HEK293T (cell line): ENCODE results near the gene RP9.

Experiments
- CTCF ChIA-PET: fragments of 350-600 bp; formaldehyde crosslinking; extraction: SDS; loops from one replicate; lab custom pipeline; 2021; ENCODE audit warnings: antibody characterized with exemption, inconsistent platforms; lab: Yijun Ruan, JAX
- POLR2A ChIA-PET: fragments of 350-600 bp; formaldehyde crosslinking; extraction: SDS; loops from one replicate; lab custom pipeline; 2020; ENCODE audit warnings: antibody characterized with exemption, inconsistent platforms; lab: Yijun Ruan, JAX
- DNase-seq: peaks from one replicate; pipeline ENCODE4 v3.0.0; 2012; ENCODE audit warnings: mixed read lengths; ENCODE audit errors: extremely low spot score
- ARNT ChIP-seq: fragments of 450-650 bp; IDR thresholded peaks from 2 replicates; pipeline ENCODE4 v1.6.1; 2017; ENCODE audit warnings: mild to moderate bottlenecking
- BHLHE40 ChIP-seq: fragments of 450-650 bp; IDR thresholded peaks from 2 replicates; pipeline ENCODE4 v1.6.1; 2016; ENCODE audit warnings: mild to moderate bottlenecking, moderate library complexity, borderline replicate concordance
- CTBP1 ChIP-seq: fragments of 450-650 bp; IDR thresholded peaks from 2 replicates; pipeline ENCODE4 v1.6.1; 2016; ENCODE audit warnings: borderline replicate concordance
- ELF4 ChIP-seq: fragments of 450-650 bp; IDR thresholded peaks from 2 replicates; pipeline ENCODE4 v1.6.1; 2017; ENCODE audit warnings: antibody characterized with exemption
- FOXA1 ChIP-seq: fragments of 450-650 bp; IDR thresholded peaks from 2 replicates; pipeline ENCODE4 v1.6.1; 2016; ENCODE audit warnings: mild to moderate bottlenecking
- FOXK2 ChIP-seq: fragments of 450-650 bp; IDR thresholded peaks from 2 replicates; pipeline ENCODE4 v1.6.1; 2016; ENCODE audit warnings: mild to moderate bottlenecking
- FOXM1 ChIP-seq: fragments of 450-650 bp; IDR thresholded peaks from 2 replicates; pipeline ENCODE4 v1.6.1; 2017; ENCODE audit warnings: mild to moderate bottlenecking, borderline replicate concordance
- HDGF ChIP-seq: fragments of 450-650 bp; IDR thresholded peaks from 2 replicates; pipeline ENCODE4 v1.6.1; 2017; ENCODE audit warnings: antibody characterized with exemption, borderline replicate concordance
- L3MBTL2 ChIP-seq: fragments of 450-650 bp; conservative IDR thresholded peaks from 2 replicates; pipeline ENCODE4 v1.6.1; 2016; ENCODE audit warnings: mild to moderate bottlenecking
- LEF1 ChIP-seq: fragments of 450-650 bp; IDR thresholded peaks from 2 replicates; pipeline ENCODE4 v1.6.1; 2017; ENCODE audit warnings: mild to moderate bottlenecking, borderline replicate concordance
- NFRKB ChIP-seq: fragments of 450-650 bp; IDR thresholded peaks from 2 replicates; pipeline ENCODE4 v1.6.1; 2016; ENCODE audit warnings: mild to moderate bottlenecking, moderate library complexity
- SP1 ChIP-seq: fragments of 450-650 bp; IDR thresholded peaks from 2 replicates; pipeline ENCODE4 v1.6.1; 2017
- SUZ12 ChIP-seq: fragments of 450-650 bp; IDR thresholded peaks from 2 replicates; pipeline ENCODE4 v1.6.1; 2016; ENCODE audit warnings: mild to moderate bottlenecking
- TARDBP ChIP-seq: fragments of 450-650 bp; IDR thresholded peaks from 2 replicates; pipeline ENCODE4 v1.6.1; 2016
- ZNF384 ChIP-seq: fragments of 450-650 bp; IDR thresholded peaks from 2 replicates; pipeline ENCODE4 v1.6.1; 2016
- TF ChIP-seq, protein P1 (sequence below): fragments of 450-650 bp; IDR thresholded peaks from 2 replicates; pipeline ENCODE4 v1.6.1; 2016

Gene RP9

GRCh38 chr7:33073243-33073642, 36.0 kb downstream of the RP9 start:
- TF ChIP-seq L3MBTL2, result no peak
- TF ChIP-seq HDGF, result no peak
- no peak for TF ChIP-seq SP1
- no peak for TF ChIP-seq FOXM1
- no peak for TF ChIP-seq FOXA1
- no peak for TF ChIP-seq BHLHE40
- TF ChIP-seq FOXK2, result no peak
- no peak for TF ChIP-seq SUZ12
- no peak for TF ChIP-seq CTBP1
- no peak for TF ChIP-seq ELF4
- no peak for TF ChIP-seq NFRKB
- TF ChIP-seq ZNF384, result no peak
- no peak for TF ChIP-seq ARNT
- no peak for TF ChIP-seq LEF1
- POLR2A ChIA-PET, result interaction anchor here (1.8 kb wide), 1 partner anchor 11 kb away, joined by 11 read pairs; the partner anchor contains the start of gene NT5C3A
- CTCF ChIA-PET, result interaction anchor here (0.7 kb wide), 1 partner anchor 226 kb away, joined by 3 read pairs; no protein-coding TSS in a partner anchor
- DNase-seq, result no peak

DNA sequence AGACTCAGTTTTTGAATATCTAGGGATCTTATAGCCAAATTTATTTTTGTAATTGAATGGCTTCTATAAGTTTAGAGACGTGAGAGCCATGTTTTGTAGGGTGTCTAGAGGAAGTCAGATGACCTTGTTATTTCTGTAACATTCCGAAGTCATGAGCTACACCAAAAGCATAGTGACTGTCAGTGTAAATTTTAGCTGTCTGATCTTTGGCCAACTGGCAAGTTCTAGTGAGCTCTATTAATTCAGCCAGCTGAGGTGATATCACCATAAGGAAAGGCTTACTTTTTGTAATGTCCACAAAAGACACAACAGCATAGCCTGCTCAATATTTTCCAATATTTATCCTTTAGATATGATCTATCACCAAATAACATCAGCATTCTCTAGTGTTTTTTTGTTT, 36.7 kb downstream of the RP9 start:
- CTCF ChIA-PET, result interaction anchor here (0.6 kb wide), 1 partner anchor 9 kb away, joined by 3 read pairs; no protein-coding TSS in a partner anchor
- TF ChIP-seq L3MBTL2, result no peak
- no peak for TF ChIP-seq TARDBP
- no peak for TF ChIP-seq ZNF384
- TF ChIP-seq, protein P1, sequence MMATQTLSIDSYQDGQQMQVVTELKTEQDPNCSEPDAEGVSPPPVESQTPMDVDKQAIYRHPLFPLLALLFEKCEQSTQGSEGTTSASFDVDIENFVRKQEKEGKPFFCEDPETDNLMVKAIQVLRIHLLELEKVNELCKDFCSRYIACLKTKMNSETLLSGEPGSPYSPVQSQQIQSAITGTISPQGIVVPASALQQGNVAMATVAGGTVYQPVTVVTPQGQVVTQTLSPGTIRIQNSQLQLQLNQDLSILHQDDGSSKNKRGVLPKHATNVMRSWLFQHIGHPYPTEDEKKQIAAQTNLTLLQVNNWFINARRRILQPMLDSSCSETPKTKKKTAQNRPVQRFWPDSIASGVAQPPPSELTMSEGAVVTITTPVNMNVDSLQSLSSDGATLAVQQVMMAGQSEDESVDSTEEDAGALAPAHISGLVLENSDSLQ, result no peak
- no peak for TF ChIP-seq SUZ12
- no peak for TF ChIP-seq FOXA1
- no peak for TF ChIP-seq LEF1
- TF ChIP-seq FOXM1, result no peak
- no peak for TF ChIP-seq SP1
- TF ChIP-seq HDGF, result no peak
- no peak for TF ChIP-seq BHLHE40
- TF ChIP-seq CTBP1, result no peak
- no peak for TF ChIP-seq NFRKB
- TF ChIP-seq ELF4, result no peak
- TF ChIP-seq ARNT, result no peak
- DNase-seq, result no peak
- POLR2A ChIA-PET, result interaction anchor here (1.8 kb wide), 1 partner anchor 10 kb away, joined by 11 read pairs; the partner anchor contains the start of gene NT5C3A

- no peak for DNase-seq
- no peak for TF ChIP-seq ELF4
- no peak for TF ChIP-seq BHLHE40
- no peak for TF ChIP-seq SUZ12
- TF ChIP-seq ARNT, result no peak
- no peak for TF ChIP-seq ZNF384
- no peak for TF ChIP-seq HDGF
- CTCF ChIA-PET, result no interaction called here
- POLR2A ChIA-PET, result interaction anchor here (1.1 to 1.4 kb wide), 2 partner anchors 9 to 37 kb away, joined by 3 to 4 read pairs; partner anchors contain the start of gene NT5C3A
Measured at GRCh38 chr7:33070831-33071230, 38.4 kb downstream of the RP9 start.

GRCh38 chr7:33070277-33070676, 38.9 kb downstream of the RP9 start:
- DNase-seq, result no peak
- ChIA-PET CTCF (no interaction called here), POLR2A (interaction anchor here (1.1 to 1.4 kb wide), 2 partner anchors 8 to 38 kb away, joined by 3 to 4 read pairs; partner anchors contain the start of gene NT5C3A)
- no peak for TF ChIP-seq FOXK2
- no peak for TF ChIP-seq ARNT
- TF ChIP-seq SUZ12, result no peak
- no peak for TF ChIP-seq CTBP1
- TF ChIP-seq, protein P1, result no peak
- TF ChIP-seq HDGF, result no peak
- no peak for TF ChIP-seq ZNF384
- no peak for TF ChIP-seq FOXM1
- no peak for TF ChIP-seq L3MBTL2
- TF ChIP-seq ELF4, result no peak
- TF ChIP-seq TARDBP, result no peak
- no peak for TF ChIP-seq LEF1
- no peak for TF ChIP-seq SP1
- TF ChIP-seq BHLHE40, result no peak
- TF ChIP-seq FOXA1, result no peak

- no peak for DNase-seq
- ChIA-PET POLR2A (no interaction called here), CTCF (no interaction called here)
- TF ChIP-seq ELF4, result no peak
- TF ChIP-seq BHLHE40, result no peak
- TF ChIP-seq FOXK2, result no peak
- TF ChIP-seq HDGF, result no peak
- no peak for TF ChIP-seq NFRKB
- no peak for TF ChIP-seq FOXA1
- TF ChIP-seq ZNF384, result no peak
- TF ChIP-seq CTBP1, result no peak
- no peak for TF ChIP-seq ARNT
- no peak for TF ChIP-seq SP1
- TF ChIP-seq FOXM1, result no peak
- TF ChIP-seq, protein P1, result no peak
- no peak for TF ChIP-seq L3MBTL2
- TF ChIP-seq TARDBP, result no peak
- TF ChIP-seq LEF1, result no peak
- no peak for TF ChIP-seq SUZ12
Measured at GRCh38 chr7:33067921-33068320, 41.3 kb downstream of the RP9 start.

- TF ChIP-seq SUZ12 (no peak), FOXK2 (no peak), LEF1 (no peak), TARDBP (no peak), BHLHE40 (no peak), HDGF (no peak), ZNF384 (no peak), FOXA1 (no peak), ARNT (no peak)
- TF ChIP-seq, protein P1, result no peak
- ChIA-PET POLR2A (no interaction called here), CTCF (no interaction called here)
- DNase-seq, result no peak
Measured at GRCh38 chr7:33066771-33067170, 42.4 kb downstream of the RP9 start.
